ENCODE data around the gene NCOA3. TPM values are rescaled to one million over a fixed set of nuclear protein-coding genes. Genes with fewer than 3 reads are reported as not detected.

The NCOA3 gene
- total RNA-seq, 1 experiment from 2014 or later: 25.9 TPM

DNA sequence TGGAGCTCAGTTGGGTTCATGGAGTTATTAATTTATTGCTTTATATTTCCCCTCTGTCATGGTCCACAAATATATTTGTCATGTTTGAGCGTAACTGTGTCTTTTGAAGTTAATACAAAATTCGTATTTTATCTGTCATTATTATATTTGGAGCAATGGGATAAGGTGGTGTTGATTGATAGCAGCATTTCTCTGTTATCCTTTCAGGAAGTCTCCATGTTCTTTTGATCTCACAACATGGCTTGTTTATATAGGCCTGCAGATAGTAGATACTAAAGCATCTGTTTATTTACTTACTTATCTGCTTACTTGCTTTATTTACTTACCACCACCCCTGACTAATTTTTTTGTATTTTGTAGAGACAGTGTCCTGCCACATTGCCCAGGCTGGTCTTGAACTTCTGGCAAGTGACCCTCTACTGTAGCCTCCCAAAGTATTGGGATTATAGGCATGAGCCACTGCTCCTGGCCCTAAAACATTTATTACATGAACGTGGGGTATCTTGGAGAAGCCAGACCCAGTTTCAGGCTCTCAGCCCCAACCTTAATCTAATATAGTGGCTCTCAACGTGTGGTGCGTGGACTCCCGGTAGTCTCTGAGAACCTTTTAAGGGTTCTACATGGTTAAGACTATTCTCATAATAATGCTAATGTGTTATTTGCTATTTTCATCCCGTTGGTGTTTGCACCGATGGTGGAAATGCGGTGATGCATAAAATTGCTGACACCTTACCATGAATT is 104.2 kb downstream of the NCOA3 start (continued):
- TF ChIP-seq, protein P1, sequence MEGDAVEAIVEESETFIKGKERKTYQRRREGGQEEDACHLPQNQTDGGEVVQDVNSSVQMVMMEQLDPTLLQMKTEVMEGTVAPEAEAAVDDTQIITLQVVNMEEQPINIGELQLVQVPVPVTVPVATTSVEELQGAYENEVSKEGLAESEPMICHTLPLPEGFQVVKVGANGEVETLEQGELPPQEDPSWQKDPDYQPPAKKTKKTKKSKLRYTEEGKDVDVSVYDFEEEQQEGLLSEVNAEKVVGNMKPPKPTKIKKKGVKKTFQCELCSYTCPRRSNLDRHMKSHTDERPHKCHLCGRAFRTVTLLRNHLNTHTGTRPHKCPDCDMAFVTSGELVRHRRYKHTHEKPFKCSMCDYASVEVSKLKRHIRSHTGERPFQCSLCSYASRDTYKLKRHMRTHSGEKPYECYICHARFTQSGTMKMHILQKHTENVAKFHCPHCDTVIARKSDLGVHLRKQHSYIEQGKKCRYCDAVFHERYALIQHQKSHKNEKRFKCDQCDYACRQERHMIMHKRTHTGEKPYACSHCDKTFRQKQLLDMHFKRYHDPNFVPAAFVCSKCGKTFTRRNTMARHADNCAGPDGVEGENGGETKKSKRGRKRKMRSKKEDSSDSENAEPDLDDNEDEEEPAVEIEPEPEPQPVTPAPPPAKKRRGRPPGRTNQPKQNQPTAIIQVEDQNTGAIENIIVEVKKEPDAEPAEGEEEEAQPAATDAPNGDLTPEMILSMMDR (IDR thresholded peaks at IDR 0.05 in 2 of 3, conservative IDR thresholded peaks at IDR 0.05 in 1 of 3; ENCODE audit: borderline replicate concordance in 1 of 3, insufficient read depth in 1 of 3, low read depth in 2 of 3, low read length in 2 of 3): no peak
- TF ChIP-seq SP1 (IDR thresholded peaks at IDR 0.05; ENCODE audit: low read depth): no peak
- no peak for TF ChIP-seq CEBPB (IDR thresholded peaks at IDR 0.05; ENCODE audit: low read depth)
- TF ChIP-seq JUND (IDR thresholded peaks at IDR 0.05): no peak
- TF ChIP-seq TCF7L2 (IDR thresholded peaks at IDR 0.05; ENCODE audit: borderline replicate concordance, extremely low read depth, insufficient read depth, insufficient read length): no peak
- no peak for TF ChIP-seq SRF (IDR thresholded peaks at IDR 0.05; ENCODE audit: low read depth)
- no peak for TF ChIP-seq POLR2AphosphoS5 (IDR thresholded peaks at IDR 0.05; ENCODE audit: low read depth, low read length)
- TF ChIP-seq ZNF274 (IDR thresholded peaks at IDR 0.05; ENCODE audit: low read depth, low read length): no peak
- TF ChIP-seq, protein P2, sequence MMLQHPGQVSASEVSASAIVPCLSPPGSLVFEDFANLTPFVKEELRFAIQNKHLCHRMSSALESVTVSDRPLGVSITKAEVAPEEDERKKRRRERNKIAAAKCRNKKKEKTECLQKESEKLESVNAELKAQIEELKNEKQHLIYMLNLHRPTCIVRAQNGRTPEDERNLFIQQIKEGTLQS (IDR thresholded peaks at IDR 0.05): no peak
- no peak for TF ChIP-seq RAD21 (IDR thresholded peaks at IDR 0.05; ENCODE audit: low read depth)

DNA sequence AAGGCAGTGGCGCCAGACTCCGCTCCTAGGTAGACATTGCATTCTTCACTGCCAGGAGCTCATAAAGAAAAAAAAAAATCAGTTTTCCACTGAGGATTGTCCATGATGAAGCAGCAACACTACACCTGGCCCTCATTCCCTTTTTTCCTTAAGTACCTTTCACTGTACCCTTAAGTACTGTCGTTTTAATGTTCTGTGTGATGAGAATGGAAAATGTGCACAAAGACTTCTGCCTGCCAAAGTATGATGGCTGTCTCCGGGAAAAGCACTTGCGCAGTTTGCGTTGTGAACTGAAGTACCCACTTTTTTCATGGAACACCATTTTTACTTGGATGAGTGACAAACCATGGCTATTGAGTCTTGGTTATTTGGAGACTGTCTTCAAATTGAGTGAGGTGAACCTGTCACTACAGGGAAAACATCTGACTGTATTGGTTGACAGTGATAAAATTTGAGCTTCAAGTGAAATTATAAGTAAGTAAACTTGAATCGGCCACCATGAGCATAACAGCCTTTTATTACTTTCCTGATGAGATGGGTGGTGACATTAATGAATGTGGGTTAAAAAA is 104.8 kb downstream of the NCOA3 start:
- H3K4me1 ChIP-seq (ENCODE audit: control insufficient read depth in 1 of 2, insufficient read depth in 2 of 2, low read length in 2 of 2): peaks cover 15 to 23% of the 10 kb centered on the region in 2 experiments
- H4K20me1 ChIP-seq (ENCODE audit: insufficient read depth): no peaks in the 10 kb centered on the region
- no peaks in the 10 kb centered on the region; the same call in 1 of the 2 replicates for H3K79me2 ChIP-seq (ENCODE audit: insufficient read depth, low read length)
- H3K9ac ChIP-seq (ENCODE audit: low read length): no peak overlapping the region
- H3K9me3 ChIP-seq (ENCODE audit: control insufficient read depth in 1 of 2, insufficient read depth in 1 of 2, low read depth in 1 of 2, low read length in 2 of 2): no peaks in the 10 kb centered on the region
- BruUV-seq (replicated peaks): no TSS peak
- H3K27me3 ChIP-seq (ENCODE audit: insufficient read depth, low read length): no peaks in the 10 kb centered on the region
- no peaks in the 10 kb centered on the region for H3K36me3 ChIP-seq (ENCODE audit: control insufficient read depth in 1 of 2, insufficient read depth in 2 of 2, low read length in 2 of 2)
- TF ChIP-seq POLR2AphosphoS5 (IDR thresholded peaks at IDR 0.05; ENCODE audit: low read depth, low read length): no peak
- TF ChIP-seq RAD21 (IDR thresholded peaks at IDR 0.05; ENCODE audit: low read depth): no peak
- TF ChIP-seq POLR2A (IDR thresholded peaks at IDR 0.05; ENCODE audit: borderline replicate concordance, extremely low read depth, insufficient read depth, insufficient read length): no peak
- no peak for TF ChIP-seq SP1 (IDR thresholded peaks at IDR 0.05; ENCODE audit: low read depth)
- TF ChIP-seq, protein P3, sequence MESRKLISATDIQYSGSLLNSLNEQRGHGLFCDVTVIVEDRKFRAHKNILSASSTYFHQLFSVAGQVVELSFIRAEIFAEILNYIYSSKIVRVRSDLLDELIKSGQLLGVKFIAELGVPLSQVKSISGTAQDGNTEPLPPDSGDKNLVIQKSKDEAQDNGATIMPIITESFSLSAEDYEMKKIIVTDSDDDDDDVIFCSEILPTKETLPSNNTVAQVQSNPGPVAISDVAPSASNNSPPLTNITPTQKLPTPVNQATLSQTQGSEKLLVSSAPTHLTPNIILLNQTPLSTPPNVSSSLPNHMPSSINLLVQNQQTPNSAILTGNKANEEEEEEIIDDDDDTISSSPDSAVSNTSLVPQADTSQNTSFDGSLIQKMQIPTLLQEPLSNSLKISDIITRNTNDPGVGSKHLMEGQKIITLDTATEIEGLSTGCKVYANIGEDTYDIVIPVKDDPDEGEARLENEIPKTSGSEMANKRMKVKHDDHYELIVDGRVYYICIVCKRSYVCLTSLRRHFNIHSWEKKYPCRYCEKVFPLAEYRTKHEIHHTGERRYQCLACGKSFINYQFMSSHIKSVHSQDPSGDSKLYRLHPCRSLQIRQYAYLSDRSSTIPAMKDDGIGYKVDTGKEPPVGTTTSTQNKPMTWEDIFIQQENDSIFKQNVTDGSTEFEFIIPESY (IDR thresholded peaks at IDR 0.05; ENCODE audit: extremely low read depth, insufficient replicate concordance, low read length): no peak
- no peak for TF ChIP-seq SRF (IDR thresholded peaks at IDR 0.05; ENCODE audit: low read depth)
- TF ChIP-seq JUND (IDR thresholded peaks at IDR 0.05): no peak
- no peak for TF ChIP-seq ELF1 (IDR thresholded peaks at IDR 0.05; ENCODE audit: borderline replicate concordance, low read depth)
- TF ChIP-seq, protein P1 (IDR thresholded peaks at IDR 0.05 in 2 of 3, conservative IDR thresholded peaks at IDR 0.05 in 1 of 3; ENCODE audit: borderline replicate concordance in 1 of 3, insufficient read depth in 1 of 3, low read depth in 2 of 3, low read length in 2 of 3): no peak
- no peak for TF ChIP-seq TCF7L2 (IDR thresholded peaks at IDR 0.05; ENCODE audit: borderline replicate concordance, extremely low read depth, insufficient read depth, insufficient read length)
- TF ChIP-seq, protein P2 (IDR thresholded peaks at IDR 0.05): no peak
- no peaks in the 10 kb centered on the region for H3K9me2 ChIP-seq (ENCODE audit: insufficient read depth)
- no peak overlapping the region for H2AFZ ChIP-seq (ENCODE audit: low read depth, low read length, poor library complexity, severe bottlenecking)
- ChIA-PET RAD21 (ENCODE audit: low non-redundant PET in 1 of 2, low total read pairs in 2 of 2, uncharacterized antibody in 2 of 2, unreplicated experiment in 2 of 2) (no interaction called here), CTCF (no interaction called here), POLR2A (no interaction called here)
- ATAC-seq: no peak
- no peak overlapping the region for H3K27ac ChIP-seq (ENCODE audit: low read depth, low read length)
- H3K4me2 ChIP-seq (ENCODE audit: low read length): no peak overlapping the region
- no peak for DNase-seq (ENCODE audit: low read depth, low spot score)
- intact Hi-C loops (cut with micrococcal nuclease): no loop called here
- no peak overlapping the region for H3K4me3 ChIP-seq (replicated peaks in 1 of 2; ENCODE audit: low read depth in 1 of 2, low read length in 2 of 2)

Measured in HCT116 (cell line).